ENCODE measurements around the gene NEK9.
A peak's percentile ranks its signal among the peaks of the same experiment; 100 is the strongest.
"Not testable (repeated sequence)": the region's sequence is repeated elsewhere in the genome, so short reads cannot be mapped to it uniquely, and the experiment has no call there.

NEK9 gene

GRCh38 chr14:75126679-75127473 is at the start of gene NEK9:
TSS of gene NEK9 (minus strand) at chr14:75127048. CDS start at chr14:75126921, 127 bp downstream.
- peak; percentile 86 for DNase-seq

- peak; percentile 86 for DNase-seq
These were observed 49.4 kb upstream of the NEK9 start, which contains the start of gene TMED10 for GRCh38 chr14:75176142-75176820. TSS of gene TMED10 (minus strand) at chr14:75176612. CDS start at chr14:75176579, 33 bp downstream.

DNA sequence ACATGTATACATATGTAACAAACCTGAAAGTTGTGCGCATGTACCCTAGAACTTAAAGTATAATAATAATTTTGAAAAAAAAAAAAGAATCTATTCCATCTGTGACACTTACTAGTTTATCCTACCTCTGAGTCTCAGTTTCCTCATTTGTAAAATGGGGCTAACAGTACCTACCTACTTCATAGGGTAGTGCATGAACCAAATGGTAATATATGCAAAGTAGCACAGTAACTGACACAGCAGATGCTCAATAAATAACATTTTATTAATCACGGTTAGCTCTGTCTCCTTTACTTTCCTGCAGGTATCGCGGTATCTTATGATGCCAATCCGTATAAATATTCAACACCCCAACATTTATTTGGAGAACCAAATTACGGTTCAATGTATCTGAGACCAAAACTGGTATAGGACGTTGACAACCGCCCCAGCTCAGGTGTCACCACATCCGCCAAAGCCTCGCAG is 48.9 kb upstream of the NEK9 start:
- DNase-seq: no peak

GRCh38 chr14:75174066-75174465 is 47.2 kb upstream of the NEK9 start:
- DNase-seq: no peak

GRCh38 chr14:75170772-75171171 is 43.9 kb upstream of the NEK9 start:
- no peak for DNase-seq

DNA sequence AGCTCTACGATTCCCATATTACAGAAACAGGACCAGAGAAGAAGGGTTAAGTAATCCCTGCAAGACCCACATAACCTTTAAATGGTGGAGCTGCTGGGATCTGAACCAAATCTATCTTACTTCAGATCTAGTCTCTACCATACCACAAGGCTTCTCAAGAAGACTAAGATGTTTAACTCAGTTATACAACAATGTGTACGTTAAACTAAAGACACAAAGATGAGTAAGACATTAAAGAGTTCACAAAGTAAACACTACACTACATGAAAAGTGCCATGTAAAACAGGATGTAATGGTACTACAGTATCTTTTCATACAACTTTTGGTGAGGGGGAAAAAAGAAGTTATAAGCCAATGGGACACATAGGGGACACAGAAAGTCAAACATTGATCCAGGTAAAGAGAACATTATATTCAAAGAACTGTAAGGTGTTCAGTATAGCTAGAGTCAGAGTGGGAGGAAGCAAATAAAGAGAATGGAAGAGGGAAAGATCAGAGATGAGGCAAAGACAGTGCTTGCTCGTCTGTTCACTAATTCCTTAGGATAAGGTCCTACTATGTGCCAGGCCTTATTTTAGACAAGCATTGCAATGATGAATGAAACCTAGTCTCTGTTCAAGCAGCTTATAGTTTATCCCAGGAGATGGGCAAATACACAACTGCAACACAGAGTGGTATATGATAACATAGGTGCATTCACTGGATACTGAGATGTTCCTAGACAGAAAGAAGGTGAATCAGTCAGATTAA is 41.9 kb upstream of the NEK9 start:
- DNase-seq: no peak

GRCh38 chr14:75167325-75167724 is 40.5 kb upstream of the NEK9 start:
- no peak for DNase-seq

GRCh38 chr14:75165586-75166391 is 38.9 kb upstream of the NEK9 start:
- DNase-seq: no peak

DNA sequence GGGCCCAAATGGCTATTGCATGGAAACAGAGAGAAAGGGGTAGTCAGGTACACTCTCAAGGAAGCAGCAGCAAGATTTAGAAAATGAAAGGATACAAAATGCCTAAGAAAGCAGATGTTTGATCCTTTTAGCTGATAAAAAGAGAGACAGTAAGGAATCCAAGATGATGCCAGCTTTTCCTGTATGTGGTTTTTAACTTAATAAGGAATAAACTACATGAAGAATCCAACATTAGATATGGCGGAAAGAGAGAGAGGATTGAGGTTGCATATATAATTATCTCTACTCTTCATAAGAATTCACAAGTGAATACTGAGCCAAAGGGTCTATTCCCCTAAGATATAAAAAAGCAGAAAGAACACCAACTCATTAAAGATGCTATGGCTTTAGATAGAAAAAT is 38.0 kb upstream of the NEK9 start:
- DNase-seq: no peak

DNA sequence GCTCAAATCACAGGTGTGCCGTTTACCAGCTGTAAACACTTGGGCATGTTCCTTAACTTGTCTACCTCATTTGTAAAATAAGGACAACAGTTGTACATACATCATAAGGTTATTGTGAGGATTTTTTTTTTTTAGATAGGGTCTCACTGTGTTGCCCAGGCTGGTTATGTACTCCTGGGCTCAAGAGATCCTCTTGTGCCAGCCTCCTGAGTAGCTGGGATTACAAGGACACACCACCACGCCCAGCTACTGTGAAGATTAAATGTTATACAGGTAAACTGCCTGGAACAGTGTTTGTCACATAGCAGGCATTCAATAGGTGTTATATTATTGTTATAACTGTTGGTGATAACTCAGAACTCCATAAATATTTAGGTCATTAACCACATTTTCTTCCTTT is 36.8 kb upstream of the NEK9 start:
- no peak for DNase-seq

DNA sequence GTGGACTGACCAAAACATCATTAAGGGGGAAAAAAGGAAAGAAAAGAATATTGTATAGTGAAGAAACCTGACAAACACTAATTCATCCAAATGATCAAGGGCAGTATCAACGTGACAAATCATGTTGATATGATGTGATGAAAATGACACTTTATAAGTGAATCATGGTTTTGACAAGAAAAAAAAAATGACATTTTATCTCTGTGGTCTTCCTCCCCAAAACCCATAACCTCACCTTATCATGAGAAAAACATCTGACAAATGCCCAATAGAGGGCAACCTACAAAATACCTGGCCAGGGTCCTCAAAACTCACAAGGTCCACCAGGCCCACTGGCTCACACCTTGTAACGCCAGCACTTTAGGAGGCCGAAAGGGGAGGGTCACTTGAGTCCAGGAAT is 35.8 kb upstream of the NEK9 start:
- no peak for DNase-seq

DNA sequence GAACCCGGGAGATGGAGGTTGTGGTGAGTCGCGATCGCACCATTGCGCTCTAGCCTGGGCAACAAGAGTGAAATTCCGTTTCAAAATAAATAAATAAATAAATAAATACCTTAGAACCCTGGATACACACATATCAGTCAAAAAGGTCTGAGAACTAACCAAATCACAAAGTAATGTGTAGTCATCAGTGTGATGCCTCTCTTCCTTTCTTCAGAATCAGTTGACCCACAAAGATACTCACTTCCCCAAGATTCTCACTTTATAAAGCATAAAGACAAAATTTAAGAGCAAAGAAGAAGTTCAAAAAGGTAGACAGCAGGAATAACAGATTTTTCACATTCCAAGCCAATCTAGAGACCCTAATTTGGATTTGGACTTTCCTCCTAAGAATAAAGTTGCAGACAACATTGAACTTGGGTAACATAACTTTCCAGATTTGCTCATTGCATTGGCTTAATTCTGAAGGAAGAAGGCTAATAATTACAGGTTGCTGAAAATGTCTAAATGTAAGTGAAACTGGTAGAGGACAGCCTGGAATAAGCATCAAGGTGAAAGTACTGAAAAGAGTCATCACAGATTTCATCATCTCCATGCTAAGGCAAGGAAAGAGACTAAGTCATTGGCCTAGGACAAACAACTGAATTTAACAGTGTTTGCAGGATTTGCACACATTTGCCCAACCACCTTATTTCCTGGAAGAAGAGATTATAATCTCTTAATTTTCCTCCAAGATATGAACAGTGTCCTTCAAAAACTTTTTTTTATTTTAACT is 32.2 kb upstream of the NEK9 start:
- no peak for DNase-seq

DNA sequence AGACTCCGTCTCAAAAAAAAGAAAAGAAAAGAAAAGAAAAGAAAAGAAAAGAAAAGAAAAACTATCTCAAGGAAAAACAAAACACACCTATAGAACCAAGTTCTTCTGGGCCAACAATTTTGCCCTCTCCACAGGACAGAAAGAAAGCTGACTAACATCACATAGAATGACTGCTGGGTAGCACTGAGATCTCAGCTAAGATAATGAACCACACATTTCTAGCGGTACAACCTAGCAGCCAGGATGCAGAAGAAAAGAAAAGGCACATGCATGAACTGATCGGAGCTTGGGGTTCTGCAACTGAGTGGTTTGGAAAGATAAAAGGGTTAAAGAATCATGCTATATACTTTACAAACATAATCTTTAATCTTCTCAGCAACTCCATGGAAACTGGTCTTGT is 30.1 kb upstream of the NEK9 start:
- DNase-seq: no peak

- no peak for DNase-seq
These were observed 29.3 kb upstream of the NEK9 start for GRCh38 chr14:75156111-75156510.

GRCh38 chr14:75155169-75155568 is 28.3 kb upstream of the NEK9 start:
- DNase-seq: no peak

DNA sequence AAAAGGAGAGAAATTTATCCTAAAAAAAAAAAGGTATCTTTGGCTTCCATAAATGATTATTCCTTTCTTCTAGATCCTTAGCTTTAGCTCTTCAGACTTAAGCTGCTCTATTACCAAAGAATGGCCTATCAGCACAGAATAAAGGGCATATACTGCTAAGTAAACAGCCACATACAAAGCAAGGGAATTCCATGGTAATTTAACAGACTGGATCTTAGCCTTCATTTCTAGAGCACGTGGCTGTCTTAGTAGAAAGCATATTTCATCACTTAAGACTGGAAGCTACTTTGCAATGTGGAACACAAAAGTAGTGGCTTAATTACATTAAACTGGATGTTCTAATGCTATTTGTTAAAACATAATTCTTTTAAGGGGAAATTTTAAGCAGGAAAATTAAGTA is 26.4 kb upstream of the NEK9 start:
- no peak for DNase-seq

GRCh38 chr14:75151851-75152250 is 25.0 kb upstream of the NEK9 start:
- DNase-seq: no peak

DNA sequence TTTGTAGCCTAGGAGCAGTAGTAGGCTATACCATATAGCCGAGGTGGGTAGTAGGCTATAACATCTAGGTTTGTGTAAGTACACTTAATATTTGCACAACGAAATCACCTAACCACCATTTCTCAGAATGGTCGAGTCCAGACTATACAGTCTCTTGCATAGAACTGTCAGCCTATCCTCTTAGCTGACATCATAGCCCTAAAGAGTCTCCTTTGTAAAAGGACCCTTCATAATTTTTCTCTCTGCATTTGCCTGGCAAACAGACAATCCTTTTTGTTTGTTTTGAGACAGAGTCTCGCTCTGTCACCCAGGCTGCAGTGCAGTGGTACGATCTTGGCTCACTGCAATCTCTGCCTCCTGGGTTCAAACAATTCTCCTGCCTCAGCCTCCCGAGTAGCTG is 23.8 kb upstream of the NEK9 start:
- DNase-seq: not testable (repeated sequence)

- no peak for DNase-seq
These were observed 23.3 kb upstream of the NEK9 start for GRCh38 chr14:75150150-75150549.

GRCh38 chr14:75147423-75148071 is 20.7 kb upstream of the NEK9 start:
- DNase-seq: no peak

GRCh38 chr14:75144944-75145343 is 18.1 kb upstream of the NEK9 start:
- DNase-seq: no peak
